ENCODE results near the gene C17orf50.

C17orf50 gene

DNA sequence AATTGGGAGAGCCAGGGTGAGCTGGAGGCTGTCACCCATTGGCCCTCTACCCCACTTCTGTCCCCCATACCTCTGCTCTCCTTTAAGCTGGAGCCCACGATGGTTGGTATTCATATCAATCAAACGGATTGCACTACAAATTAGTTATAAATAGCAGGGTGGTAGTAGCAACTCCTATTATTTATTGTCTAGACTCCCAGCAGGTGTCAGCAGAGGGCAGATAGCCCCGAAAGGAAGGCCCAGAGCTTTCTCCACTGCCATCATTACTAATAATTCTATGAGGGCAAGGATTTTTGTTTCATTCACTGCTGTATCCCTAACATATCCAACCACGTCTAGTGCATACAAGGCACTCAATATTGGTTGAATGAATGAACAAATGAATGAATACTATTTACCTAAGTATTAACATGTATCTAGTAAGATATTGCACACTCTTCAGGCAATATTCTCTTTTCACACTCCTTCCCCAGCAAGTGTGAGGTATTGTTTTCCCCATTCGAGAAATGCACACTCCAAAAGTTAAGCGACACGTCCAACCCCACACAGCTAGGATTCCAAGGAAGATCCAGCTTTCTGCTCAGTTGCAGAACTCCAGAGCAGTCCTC is 6.3 kb downstream of the C17orf50 start:
- Histone ChIP-seq H3F3A (ENCODE audit: control insufficient read depth, insufficient read depth) (no peaks in the 10 kb centered on the region), H3K4me1 (ENCODE audit: control insufficient read depth, low read length) (peaks cover 12% of the 10 kb centered on the region), H3K4me2 (ENCODE audit: low read length) (no peak overlapping the region), H3K9me3 (ENCODE audit: control insufficient read depth, insufficient read depth, low read length) (no peaks in the 10 kb centered on the region), H3K79me2 (ENCODE audit: control insufficient read depth, low read length) (no peaks in the 10 kb centered on the region), H3K36me3 (ENCODE audit: control insufficient read depth, low read length) (no peaks in the 10 kb centered on the region), H3K9me2 (replicated peaks; ENCODE audit: control insufficient read depth, low read length) (no peaks in the 10 kb centered on the region), H3K27me3 (ENCODE audit: control insufficient read depth, low read length) (peaks cover 6% of the 10 kb centered on the region; the same call in 1 of the 2 replicates), H3K4me3 (ENCODE audit: low read length) (no peak overlapping the region), H4K20me1 (ENCODE audit: control insufficient read depth, insufficient read depth, low read depth, low read length) (no peaks in the 10 kb centered on the region), H3K27ac (ENCODE audit: low read depth, low read length) (no peak overlapping the region)
- no peak for TF ChIP-seq EZH2phosphoT487 (IDR thresholded peaks at IDR 0.05; ENCODE audit: borderline replicate concordance, low read length)
- TF ChIP-seq, protein P1, sequence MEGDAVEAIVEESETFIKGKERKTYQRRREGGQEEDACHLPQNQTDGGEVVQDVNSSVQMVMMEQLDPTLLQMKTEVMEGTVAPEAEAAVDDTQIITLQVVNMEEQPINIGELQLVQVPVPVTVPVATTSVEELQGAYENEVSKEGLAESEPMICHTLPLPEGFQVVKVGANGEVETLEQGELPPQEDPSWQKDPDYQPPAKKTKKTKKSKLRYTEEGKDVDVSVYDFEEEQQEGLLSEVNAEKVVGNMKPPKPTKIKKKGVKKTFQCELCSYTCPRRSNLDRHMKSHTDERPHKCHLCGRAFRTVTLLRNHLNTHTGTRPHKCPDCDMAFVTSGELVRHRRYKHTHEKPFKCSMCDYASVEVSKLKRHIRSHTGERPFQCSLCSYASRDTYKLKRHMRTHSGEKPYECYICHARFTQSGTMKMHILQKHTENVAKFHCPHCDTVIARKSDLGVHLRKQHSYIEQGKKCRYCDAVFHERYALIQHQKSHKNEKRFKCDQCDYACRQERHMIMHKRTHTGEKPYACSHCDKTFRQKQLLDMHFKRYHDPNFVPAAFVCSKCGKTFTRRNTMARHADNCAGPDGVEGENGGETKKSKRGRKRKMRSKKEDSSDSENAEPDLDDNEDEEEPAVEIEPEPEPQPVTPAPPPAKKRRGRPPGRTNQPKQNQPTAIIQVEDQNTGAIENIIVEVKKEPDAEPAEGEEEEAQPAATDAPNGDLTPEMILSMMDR (IDR thresholded peaks at IDR 0.05; ENCODE audit: low read depth, low read length, poor library complexity, severe bottlenecking): peak; percentile 46

DNA sequence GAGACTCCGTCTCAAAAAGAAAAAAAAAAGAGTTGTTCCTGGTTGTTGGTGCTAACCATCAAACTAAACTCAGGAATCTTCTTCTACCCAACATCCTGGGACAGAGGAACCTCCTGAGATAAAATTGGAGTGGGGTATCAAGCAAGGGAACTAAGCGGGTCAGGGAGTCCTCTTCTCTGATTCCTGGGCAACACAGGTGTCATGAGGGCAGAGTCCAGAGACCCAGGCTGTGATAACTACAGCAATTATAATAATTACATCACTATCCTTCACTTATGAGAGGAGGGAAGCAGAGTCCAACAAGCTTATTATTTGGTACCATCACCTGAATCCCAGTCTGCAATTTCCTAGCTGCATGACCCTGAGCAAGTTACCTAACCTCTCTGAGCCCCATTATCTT is 8.1 kb downstream of the C17orf50 start:
- Histone ChIP-seq H3K4me1 (ENCODE audit: control insufficient read depth, low read length) (peaks cover 12% of the 10 kb centered on the region), H3K27ac (ENCODE audit: low read depth, low read length) (no peak overlapping the region), H3K4me2 (ENCODE audit: low read length) (no peak overlapping the region), H4K20me1 (ENCODE audit: control insufficient read depth, insufficient read depth, low read depth, low read length) (no peaks in the 10 kb centered on the region), H3K79me2 (ENCODE audit: control insufficient read depth, low read length) (no peaks in the 10 kb centered on the region), H3F3A (ENCODE audit: control insufficient read depth, insufficient read depth) (no peaks in the 10 kb centered on the region), H3K9me2 (replicated peaks; ENCODE audit: control insufficient read depth, low read length) (no peaks in the 10 kb centered on the region), H3K9me3 (ENCODE audit: control insufficient read depth, insufficient read depth, low read length) (no peaks in the 10 kb centered on the region), H3K36me3 (ENCODE audit: control insufficient read depth, low read length) (no peaks in the 10 kb centered on the region), H3K27me3 (ENCODE audit: control insufficient read depth, low read length) (peaks cover 9% of the 10 kb centered on the region; the same call in 1 of the 2 replicates), H3K4me3 (ENCODE audit: low read length) (no peak overlapping the region)
- TF ChIP-seq EZH2phosphoT487 (IDR thresholded peaks at IDR 0.05; ENCODE audit: borderline replicate concordance, low read length): no peak
- TF ChIP-seq, protein P1 (IDR thresholded peaks at IDR 0.05; ENCODE audit: low read depth, low read length, poor library complexity, severe bottlenecking): no peak

DNA sequence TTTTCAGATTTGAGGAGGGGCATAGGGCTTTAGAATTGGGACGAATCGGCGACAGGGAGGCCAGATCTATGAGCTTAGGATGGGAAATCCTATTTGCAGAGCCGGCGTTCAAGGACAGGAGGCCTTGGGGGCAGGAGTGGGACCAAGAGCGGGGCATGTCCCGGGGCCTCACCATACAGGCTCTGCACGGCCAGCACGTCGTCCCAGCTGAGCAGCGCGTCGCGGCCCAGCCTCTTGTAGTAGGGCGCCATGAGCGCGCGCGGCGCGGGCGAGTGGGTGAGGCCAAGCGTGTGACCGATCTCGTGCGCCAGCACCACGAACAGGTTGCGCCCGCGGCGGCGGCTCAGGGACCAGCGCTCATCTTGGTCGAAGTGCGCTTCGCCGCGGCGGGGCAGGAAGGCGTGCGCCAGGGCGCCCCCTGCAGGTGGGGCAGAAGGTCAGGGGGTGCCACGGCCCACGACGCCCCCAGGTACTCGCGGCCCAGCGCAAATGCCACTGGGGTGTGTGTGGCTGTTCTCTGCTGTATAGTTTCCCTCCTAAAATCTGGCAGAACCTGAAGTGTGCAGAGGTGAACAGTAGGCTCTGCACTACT is 9.3 kb downstream of the C17orf50 start:
- no peaks in the 10 kb centered on the region for H3K36me3 ChIP-seq (ENCODE audit: control insufficient read depth, low read length)
- no peak overlapping the region for H3K27ac ChIP-seq (ENCODE audit: low read depth, low read length)
- peaks cover 9% of the 10 kb centered on the region for H3K27me3 ChIP-seq (ENCODE audit: control insufficient read depth, low read length)
- TF ChIP-seq, protein P1 (IDR thresholded peaks at IDR 0.05; ENCODE audit: low read depth, low read length, poor library complexity, severe bottlenecking): peak; percentile 47
- TF ChIP-seq EZH2phosphoT487 (IDR thresholded peaks at IDR 0.05; ENCODE audit: borderline replicate concordance, low read length): no peak
- H3K79me2 ChIP-seq (ENCODE audit: control insufficient read depth, low read length): no peaks in the 10 kb centered on the region
- H3F3A ChIP-seq (ENCODE audit: control insufficient read depth, insufficient read depth): no peaks in the 10 kb centered on the region
- H3K9me2 ChIP-seq (replicated peaks; ENCODE audit: control insufficient read depth, low read length): no peaks in the 10 kb centered on the region
- no peaks in the 10 kb centered on the region for H3K9me3 ChIP-seq (ENCODE audit: control insufficient read depth, insufficient read depth, low read length)
- no peak overlapping the region for H3K4me2 ChIP-seq (ENCODE audit: low read length)
- no peak overlapping the region for H3K4me3 ChIP-seq (ENCODE audit: low read length)
- no peaks in the 10 kb centered on the region for H4K20me1 ChIP-seq (ENCODE audit: control insufficient read depth, insufficient read depth, low read depth, low read length)
- peaks cover 5% of the 10 kb centered on the region for H3K4me1 ChIP-seq (ENCODE audit: control insufficient read depth, low read length)

Measured in DOHH2 (cell line).